ENCODE data around the gene CCT6A.

CCT6A gene

GRCh38 chr7:56053379-56053778 is 1.8 kb downstream of the CCT6A start:
- no peaks in the 10 kb centered on the region for H3K27me3 ChIP-seq (ENCODE audit: insufficient read depth, poor library complexity, severe bottlenecking)
- no peak overlapping the region for H3K4me3 ChIP-seq (replicated peaks; ENCODE audit: insufficient read depth, low read length)
- peak overlapping the region; percentile 25; the same call in 1 of the 2 replicates for H3K27ac ChIP-seq (replicated peaks)
- DNase-seq (ENCODE audit: low read depth in 1 of 2, low spot score in 1 of 2) = no peak
- TF ChIP-seq CTCF (IDR thresholded peaks at IDR 0.05; ENCODE audit: insufficient read depth, low read length) = no peak
- no peak for TF ChIP-seq GABPA (IDR thresholded peaks at IDR 0.05; ENCODE audit: low read depth)
- no peak for TF ChIP-seq POLR2AphosphoS5 (IDR thresholded peaks at IDR 0.05; ENCODE audit: low read depth)
- no peak for TF ChIP-seq REST (IDR thresholded peaks at IDR 0.05; ENCODE audit: insufficient replicate concordance, low read depth)
- no peak for TF ChIP-seq SPI1 (IDR thresholded peaks at IDR 0.05; ENCODE audit: borderline replicate concordance, low read depth)

GRCh38 chr7:56053993-56054392 is 2.4 kb downstream of the CCT6A start:
- Histone ChIP-seq H3K27me3 (ENCODE audit: insufficient read depth, poor library complexity, severe bottlenecking) (no peaks in the 10 kb centered on the region), H3K4me3 (replicated peaks; ENCODE audit: insufficient read depth, low read length) (no peak overlapping the region), H3K27ac (replicated peaks) (no peak overlapping the region)
- TF ChIP-seq CTCF (IDR thresholded peaks at IDR 0.05; ENCODE audit: insufficient read depth, low read length) (no peak), GABPA (IDR thresholded peaks at IDR 0.05; ENCODE audit: low read depth) (no peak), REST (IDR thresholded peaks at IDR 0.05; ENCODE audit: insufficient replicate concordance, low read depth) (no peak), SPI1 (IDR thresholded peaks at IDR 0.05; ENCODE audit: borderline replicate concordance, low read depth) (no peak), POLR2AphosphoS5 (IDR thresholded peaks at IDR 0.05; ENCODE audit: low read depth) (no peak)
- DNase-seq (ENCODE audit: low read depth in 1 of 2, low spot score in 1 of 2) = no peak

GRCh38 chr7:56062382-56062781 is 10.8 kb downstream of the CCT6A start:
- Histone ChIP-seq H3K27ac (replicated peaks) (no peak overlapping the region), H3K27me3 (ENCODE audit: insufficient read depth, poor library complexity, severe bottlenecking) (no peaks in the 10 kb centered on the region), H3K4me3 (replicated peaks; ENCODE audit: insufficient read depth, low read length) (no peak overlapping the region)
- DNase-seq (ENCODE audit: low read depth in 1 of 2, low spot score in 1 of 2) = no peak
- TF ChIP-seq POLR2AphosphoS5 (IDR thresholded peaks at IDR 0.05; ENCODE audit: low read depth) = no peak
- no peak for TF ChIP-seq REST (IDR thresholded peaks at IDR 0.05; ENCODE audit: insufficient replicate concordance, low read depth)

- Histone ChIP-seq H3K4me3 (replicated peaks; ENCODE audit: insufficient read depth, low read length) (no peak overlapping the region), H3K27me3 (ENCODE audit: insufficient read depth, poor library complexity, severe bottlenecking) (no peaks in the 10 kb centered on the region), H3K27ac (replicated peaks) (peak overlapping the region; percentile 91)
- TF ChIP-seq POLR2AphosphoS5 (IDR thresholded peaks at IDR 0.05; ENCODE audit: low read depth) (no peak), SPI1 (IDR thresholded peaks at IDR 0.05; ENCODE audit: borderline replicate concordance, low read depth) (no peak), REST (IDR thresholded peaks at IDR 0.05; ENCODE audit: insufficient replicate concordance, low read depth) (no peak), GABPA (IDR thresholded peaks at IDR 0.05; ENCODE audit: low read depth) (no peak), CTCF (IDR thresholded peaks at IDR 0.05; ENCODE audit: insufficient read depth, low read length) (no peak)
- no peak for DNase-seq (ENCODE audit: low read depth in 1 of 2, low spot score in 1 of 2)
These were observed 11.9 kb downstream of the CCT6A start for GRCh38 chr7:56063500-56063881.
